Trophoblast cell (in vitro differentiated cells and primary cell): ENCODE measurements around the gene LYL1.

Experiments
- DNase-seq, 2 donors: peaks; one replicate each; pipeline ENCODE4 v3.0.0-alpha.2; 2016
- H2AFZ ChIP-seq: 2 replicates; pipeline ENCODE4 v1.6.1; 2013; ENCODE audit warnings: low read length, moderate library complexity, mild to moderate bottlenecking; ENCODE audit not compliant: insufficient read depth, poor library complexity
- H2AK5ac ChIP-seq: 2 replicates; pipeline ENCODE4 v1.6.1; 2013; ENCODE audit warnings: mild to moderate bottlenecking, low read length
- H2BK120ac ChIP-seq: 2 replicates; pipeline ENCODE4 v1.6.1; 2013; ENCODE audit warnings: low read length, mild to moderate bottlenecking, moderate library complexity; ENCODE audit not compliant: insufficient read depth, poor library complexity
- H2BK12ac ChIP-seq: 2 replicates; pipeline ENCODE4 v1.6.1; 2013; ENCODE audit warnings: mild to moderate bottlenecking, low read length, moderate library complexity
- H2BK5ac ChIP-seq: 2 replicates; pipeline ENCODE4 v1.6.1; 2013; ENCODE audit warnings: low read length, low read depth, moderate library complexity, mild to moderate bottlenecking; ENCODE audit not compliant: poor library complexity
- H3K14ac ChIP-seq: 2 replicates; pipeline ENCODE4 v1.6.1; 2013; ENCODE audit warnings: mild to moderate bottlenecking, low read length
- H3K18ac ChIP-seq: 2 replicates; pipeline ENCODE4 v1.6.1; 2013; ENCODE audit warnings: mild to moderate bottlenecking, low read length
- H3K23ac ChIP-seq: 2 replicates; pipeline ENCODE4 v1.6.1; 2013; ENCODE audit warnings: low read length
- H3K27ac ChIP-seq: 2 replicates; pipeline ENCODE4 v1.5.1; 2013; ENCODE audit warnings: low read depth, mild to moderate bottlenecking, inconsistent platforms, low read length, moderate library complexity
- H3K27me3 ChIP-seq: 2 replicates; pipeline ENCODE4 v1.6.1; 2013; ENCODE audit warnings: inconsistent platforms, mild to moderate bottlenecking, low read length, moderate library complexity; ENCODE audit not compliant: insufficient read depth
- H3K36me3 ChIP-seq, 2 experiments: 1 replicate in 1 of 2; 2 replicates in 1 of 2; pipeline ENCODE4 v1.6.1; 2013; ENCODE audit warnings: low read length in 2 of 2, mild to moderate bottlenecking in 2 of 2, moderate library complexity in 1 of 2; ENCODE audit not compliant: insufficient read depth in 2 of 2, control insufficient read depth in 1 of 2
- H3K4ac ChIP-seq: 2 replicates; pipeline ENCODE4 v1.6.1; 2013; ENCODE audit warnings: low read depth, mild to moderate bottlenecking, low read length, moderate library complexity
- H3K4me1 ChIP-seq, 2 experiments: 1 replicate in 1 of 2; 2 replicates in 1 of 2; pipeline ENCODE4 v1.6.1; 2013; ENCODE audit warnings: low read length in 2 of 2, mild to moderate bottlenecking in 2 of 2, moderate library complexity in 1 of 2; ENCODE audit not compliant: insufficient read depth in 2 of 2, control insufficient read depth in 1 of 2
- H3K4me2 ChIP-seq: 2 replicates; pipeline ENCODE4 v1.6.1; 2013; ENCODE audit warnings: inconsistent platforms, mild to moderate bottlenecking, low read length, moderate library complexity
- H3K4me3 ChIP-seq: 2 replicates; pipeline ENCODE4 v1.5.1; 2013; ENCODE audit warnings: mild to moderate bottlenecking, low read depth, low read length, inconsistent platforms
- H3K79me1 ChIP-seq: one replicate; pipeline ENCODE4 v1.6.1; 2013; ENCODE audit warnings: low read length
- H3K79me2 ChIP-seq: 2 replicates; pipeline ENCODE4 v1.6.1; 2013; ENCODE audit warnings: low read length, mild to moderate bottlenecking; ENCODE audit not compliant: control insufficient read depth, insufficient read depth, poor library complexity
- H3K9ac ChIP-seq: 2 replicates; pipeline ENCODE4 v1.6.1; 2013; ENCODE audit warnings: mild to moderate bottlenecking, low read length
- H3K9me3 ChIP-seq: 2 replicates; pipeline ENCODE4 v1.6.1; 2013; ENCODE audit warnings: low read depth, mild to moderate bottlenecking, control low read depth, inconsistent platforms, low read length; ENCODE audit not compliant: insufficient read depth
- H4K12ac ChIP-seq: 2 replicates; pipeline ENCODE4 v1.6.1; 2013; ENCODE audit warnings: low read depth, mild to moderate bottlenecking, low read length, moderate library complexity
- H4K8ac ChIP-seq: 2 replicates; pipeline ENCODE4 v1.6.1; 2013; ENCODE audit warnings: low read depth, mild to moderate bottlenecking, low read length, moderate library complexity
- H4K91ac ChIP-seq: one replicate; pipeline ENCODE4 v1.6.1; 2013; ENCODE audit warnings: low read depth, mild to moderate bottlenecking, low read length, moderate library complexity
- WGBS: extraction: QIAGEN DNeasy Blood & Tissue Kit; methylation state at CpG from one replicate; pipeline ENCODE4 v1.1.7; 2013; ENCODE audit warnings: missing lambda C conversion rate; ENCODE audit not compliant: insufficient read length, insufficient coverage; ENCODE audit errors: extremely low coverage; 5-methylcytosine and 5-hydroxymethylcytosine counted together

The LYL1 gene

GRCh38 chr19:13068085-13068846 lies 34.4 kb downstream of the LYL1 start:
- no peak overlapping the region for H3K27ac ChIP-seq
- H3K4me1 ChIP-seq = no peaks in the 10 kb centered on the region
- no peak overlapping the region for H3K4ac ChIP-seq
- H4K91ac ChIP-seq = no peak overlapping the region
- H3K14ac ChIP-seq = no peak overlapping the region
- no peak for DNase-seq
- peaks cover 6% of the 10 kb centered on the region for H3K9me3 ChIP-seq
- WGBS = no CpG with 5 or more reads among the region's 6 CpGs
- H3K4me2 ChIP-seq = no peak overlapping the region
- H2BK12ac ChIP-seq = no peak overlapping the region
- H3K79me2 ChIP-seq = no peaks in the 10 kb centered on the region
- no peak overlapping the region for H4K8ac ChIP-seq
- no peak overlapping the region for H3K4me3 ChIP-seq
- H3K23ac ChIP-seq = no peak overlapping the region
- H3K18ac ChIP-seq = no peak overlapping the region
- no peaks in the 10 kb centered on the region for H3K36me3 ChIP-seq
- H2BK120ac ChIP-seq = no peak overlapping the region
- no peak overlapping the region for H2AFZ ChIP-seq
- no peak overlapping the region for H4K12ac ChIP-seq
- no peaks in the 10 kb centered on the region for H3K79me1 ChIP-seq
- H2AK5ac ChIP-seq = no peak overlapping the region
- H3K9ac ChIP-seq = no peak overlapping the region
- no peak overlapping the region for H2BK5ac ChIP-seq
- peaks cover 43% of the 10 kb centered on the region for H3K27me3 ChIP-seq

- no peak overlapping the region for H3K18ac ChIP-seq
- H4K12ac ChIP-seq = no peak overlapping the region
- H2AFZ ChIP-seq = peak overlapping the region; percentile 17
- H3K4me1 ChIP-seq = no peaks in the 10 kb centered on the region
- H3K14ac ChIP-seq = no peak overlapping the region
- H3K27ac ChIP-seq = no peak overlapping the region
- H3K79me2 ChIP-seq = no peaks in the 10 kb centered on the region
- no peak overlapping the region for H3K4ac ChIP-seq
- H4K91ac ChIP-seq = no peak overlapping the region
- H3K4me2 ChIP-seq = no peak overlapping the region
- no peaks in the 10 kb centered on the region for H3K36me3 ChIP-seq
- H2AK5ac ChIP-seq = no peak overlapping the region
- H3K79me1 ChIP-seq = no peaks in the 10 kb centered on the region
- no CpG with 5 or more reads among the region's 17 CpGs for WGBS
- H4K8ac ChIP-seq = no peak overlapping the region
- H3K4me3 ChIP-seq = no peak overlapping the region
- peaks cover 6% of the 10 kb centered on the region for H3K9me3 ChIP-seq
- H3K23ac ChIP-seq = no peak overlapping the region
- H2BK5ac ChIP-seq = no peak overlapping the region
- no peak overlapping the region for H2BK12ac ChIP-seq
- H3K27me3 ChIP-seq = peaks cover 47% of the 10 kb centered on the region
- no peak overlapping the region for H2BK120ac ChIP-seq
- DNase-seq = no peak
- no peak overlapping the region for H3K9ac ChIP-seq
Observed at GRCh38 chr19:13066933-13067807, 35.5 kb downstream of the LYL1 start.

- no peak for DNase-seq
- Histone ChIP-seq H2BK5ac (no peak overlapping the region), H2BK120ac (no peak overlapping the region), H3K4ac (no peak overlapping the region), H4K12ac (no peak overlapping the region), H2AK5ac (no peak overlapping the region), H3K18ac (no peak overlapping the region), H3K9ac (no peak overlapping the region), H3K4me3 (no peak overlapping the region), H4K91ac (no peak overlapping the region), H3K9me3 (peaks cover 6% of the 10 kb centered on the region), H3K23ac (no peak overlapping the region), H3K79me2 (no peaks in the 10 kb centered on the region), H4K8ac (no peak overlapping the region), H3K4me2 (no peak overlapping the region), H3K14ac (no peak overlapping the region), H3K27ac (no peak overlapping the region), H2BK12ac (no peak overlapping the region), H3K79me1 (no peaks in the 10 kb centered on the region), H2AFZ (no peak overlapping the region), H3K36me3 (no peaks in the 10 kb centered on the region), H3K4me1 (no peaks in the 10 kb centered on the region), H3K27me3 (peaks cover 47% of the 10 kb centered on the region)
- no CpG with 5 or more reads among the region's 5 CpGs for WGBS
Observed at GRCh38 chr19:13066226-13066625, 36.4 kb downstream of the LYL1 start.

- H3K14ac ChIP-seq = no peak overlapping the region
- H3K36me3 ChIP-seq = no peaks in the 10 kb centered on the region
- peaks cover 8% of the 10 kb centered on the region for H3K9me3 ChIP-seq
Observed at GRCh38 chr19:13064092-13064489, 38.6 kb downstream of the LYL1 start.

More at GRCh38 chr19:13064092-13064489, 38.6 kb downstream of the LYL1 start:
- Histone ChIP-seq H2AK5ac (no peak overlapping the region), H4K8ac (no peak overlapping the region), H3K4me3 (no peak overlapping the region), H4K91ac (no peak overlapping the region), H3K23ac (no peak overlapping the region), H3K4ac (no peak overlapping the region), H2BK5ac (no peak overlapping the region), H3K79me1 (no peaks in the 10 kb centered on the region), H3K79me2 (no peaks in the 10 kb centered on the region), H3K9ac (no peak overlapping the region), H3K18ac (no peak overlapping the region), H3K4me1 (peaks cover 0 to 3% of the 10 kb centered on the region in 2 experiments), H2AFZ (no peak overlapping the region), H2BK120ac (no peak overlapping the region), H3K27me3 (peaks cover 49% of the 10 kb centered on the region), H4K12ac (no peak overlapping the region), H3K27ac (no peak overlapping the region), H3K4me2 (no peak overlapping the region), H2BK12ac (no peak overlapping the region)
- no peak for DNase-seq
- WGBS = no CpG with 5 or more reads among the region's 6 CpGs
